IMR-90 (cell line): ENCODE results near the gene IBA57. TPM values are rescaled to one million over a fixed set of nuclear protein-coding genes. Genes with fewer than 3 reads are reported as not detected.

Source experiments
- CEBPB ChIP-seq: IDR thresholded peaks from 2 replicates; pipeline ENCODE4 v1.6.1; 2012; ENCODE audit warnings: low read depth, low read length, improper control_type of control experiment
- polyA plus RNA-seq, 3 experiments: library from polyadenylated mRNA; depleted of rRNA; stranded (reverse); fragments of >200 nt; gene quantifications; 2 replicates each; pipeline ENCODE4 v1.2.3, GENCODE V29; 2012; ENCODE audit warnings: low replicate concordance in 1 of 3
- total RNA-seq: library from RNA; depleted of rRNA; stranded (reverse); fragments of >200 nt; gene quantifications from 2 replicates; pipeline ENCODE4 v1.2.3, GENCODE V29; 2012
- TF ChIP-seq, protein P1 (sequence below): fragments of 150-350 bp; IDR thresholded peaks from 2 replicates; pipeline ENCODE4 v1.6.1; 2017; ENCODE audit warnings: mild to moderate bottlenecking, antibody characterized with exemption, low read length, low read depth

Gene IBA57
- total and polyA plus RNA-seq, 2 of the 4 experiments (the other 2 are of a cell fraction) = 2.0 to 2.6 TPM

DNA sequence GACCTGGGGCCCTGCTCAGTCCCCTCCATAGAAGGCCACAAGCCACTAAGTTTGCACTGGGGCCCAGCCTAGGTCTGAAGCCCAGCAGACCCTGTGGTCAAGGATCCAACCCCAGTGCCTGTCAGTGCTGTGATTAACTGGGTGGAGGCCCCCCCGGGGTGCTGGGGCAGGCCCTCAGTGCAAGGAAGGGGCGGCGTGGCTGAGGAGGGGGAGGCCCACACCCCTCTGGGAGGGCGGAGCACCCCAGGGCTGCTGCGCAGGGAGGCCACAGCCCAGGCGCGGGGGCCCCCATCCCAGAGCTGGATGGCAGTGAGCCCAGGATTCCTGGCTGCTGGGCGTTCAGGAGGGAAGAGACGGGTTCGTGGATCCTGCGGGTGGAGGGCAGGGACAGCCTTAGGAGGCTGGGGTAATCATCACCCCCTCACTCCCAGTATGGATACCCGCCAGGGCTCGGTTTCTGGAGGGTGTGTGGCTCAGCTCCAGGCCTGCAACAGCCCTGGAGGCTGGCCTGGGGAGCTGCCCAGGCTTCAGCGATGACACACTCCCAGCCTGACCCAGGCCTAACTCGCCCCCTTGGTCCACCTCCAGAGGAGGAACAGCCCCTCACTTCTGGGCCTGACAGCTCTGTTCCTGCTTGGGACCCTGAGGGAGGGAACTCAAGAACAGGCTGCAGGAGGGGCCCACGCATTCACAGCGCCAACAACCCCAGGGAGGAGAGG is 15.0 kb upstream of the IBA57 start (continued):
- TF ChIP-seq, protein P1, sequence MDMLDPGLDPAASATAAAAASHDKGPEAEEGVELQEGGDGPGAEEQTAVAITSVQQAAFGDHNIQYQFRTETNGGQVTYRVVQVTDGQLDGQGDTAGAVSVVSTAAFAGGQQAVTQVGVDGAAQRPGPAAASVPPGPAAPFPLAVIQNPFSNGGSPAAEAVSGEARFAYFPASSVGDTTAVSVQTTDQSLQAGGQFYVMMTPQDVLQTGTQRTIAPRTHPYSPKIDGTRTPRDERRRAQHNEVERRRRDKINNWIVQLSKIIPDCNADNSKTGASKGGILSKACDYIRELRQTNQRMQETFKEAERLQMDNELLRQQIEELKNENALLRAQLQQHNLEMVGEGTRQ = no peak
- 0 out of 2 replicates have a peak, but pooled peaks have one; percentile 17 for TF ChIP-seq CEBPB
